OCI-LY1 (cell line): ENCODE measurements around the gene LUZP1.
"Not testable (repeated sequence)": the region's sequence is repeated elsewhere in the genome, so short reads cannot be mapped to it uniquely, and the experiment has no call there.

Experiments used
- CTCF ChIP-seq: fragments of 200-600 bp; sonication (generic), shearing (Covaris generic); IDR thresholded peaks from 2 replicates; pipeline ENCODE4 v1.5.1; 2017; ENCODE audit warnings: mild to moderate bottlenecking, antibody characterized with exemption, low read length, moderate library complexity, mixed read lengths
- EZH2 ChIP-seq: fragments of 200-600 bp; sonication (generic), shearing (Covaris generic); IDR thresholded peaks from 2 replicates; pipeline ENCODE4 v1.8.0; 2017; ENCODE audit warnings: borderline replicate concordance, mixed run types, mild to moderate bottlenecking, antibody characterized with exemption, low read length, moderate library complexity, mixed read lengths

- not testable (repeated sequence) for TF ChIP-seq CTCF, EZH2
Observed at GRCh38 chr1:23188936-23189452, 20.3 kb upstream of the LUZP1 start.
